ENCODE data around the gene EPHA5. TPM values are rescaled to one million over a fixed set of nuclear protein-coding genes. Genes with fewer than 3 reads are reported as not detected.

Gene EPHA5
- total RNA-seq, 1 experiment from 2014 or later: not detected

GRCh38 chr4:65337371-65337770, 332.9 kb downstream of the EPHA5 start:
- no peaks in the 10 kb centered on the region for H4K20me1 ChIP-seq (ENCODE audit: insufficient read depth)
- no peaks in the 10 kb centered on the region for H3K9me2 ChIP-seq (ENCODE audit: insufficient read depth)
- H2AFZ ChIP-seq (ENCODE audit: low read depth, low read length, poor library complexity, severe bottlenecking): no peak overlapping the region
- DNase-seq (ENCODE audit: low read depth, low spot score) (no peak), ATAC-seq (no peak)
- no peak overlapping the region for H3K4me3 ChIP-seq (replicated peaks in 1 of 2; ENCODE audit: low read depth in 1 of 2, low read length in 2 of 2)
- no TSS peak for BruUV-seq (replicated peaks)
- ChIA-PET POLR2A (no interaction called here), CTCF (no interaction called here), RAD21 (ENCODE audit: low non-redundant PET in 1 of 2, low total read pairs in 2 of 2, uncharacterized antibody in 2 of 2, unreplicated experiment in 2 of 2) (no interaction called here)
- no peaks in the 10 kb centered on the region for H3K4me1 ChIP-seq (ENCODE audit: control insufficient read depth in 1 of 2, insufficient read depth in 2 of 2, low read length in 2 of 2)
- no peaks in the 10 kb centered on the region for H3K36me3 ChIP-seq (ENCODE audit: control insufficient read depth in 1 of 2, insufficient read depth in 2 of 2, low read length in 2 of 2)
- peaks cover 4 to 14% of the 10 kb centered on the region in 2 experiments; a peak in 3 of 4 replicates for H3K9me3 ChIP-seq (ENCODE audit: control insufficient read depth in 1 of 2, insufficient read depth in 1 of 2, low read depth in 1 of 2, low read length in 2 of 2)
- no peaks in the 10 kb centered on the region for H3K27me3 ChIP-seq (ENCODE audit: insufficient read depth, low read length)
- H3K4me2 ChIP-seq (ENCODE audit: low read length): no peak overlapping the region
- H3K27ac ChIP-seq (ENCODE audit: low read depth, low read length): no peak overlapping the region
- H3K79me2 ChIP-seq (ENCODE audit: insufficient read depth, low read length): no peaks in the 10 kb centered on the region
- no peak overlapping the region for H3K9ac ChIP-seq (ENCODE audit: low read length)
- TF ChIP-seq FOSL1 (IDR thresholded peaks at IDR 0.05; ENCODE audit: low read depth) (no peak), SRF (IDR thresholded peaks at IDR 0.05; ENCODE audit: low read depth) (no peak), POLR2AphosphoS5 (IDR thresholded peaks at IDR 0.05; ENCODE audit: low read depth, low read length) (no peak), ZFX (IDR thresholded peaks at IDR 0.05) (no peak), POLR2A (IDR thresholded peaks at IDR 0.05; ENCODE audit: borderline replicate concordance, extremely low read depth, insufficient read depth, insufficient read length) (no peak), SP1 (IDR thresholded peaks at IDR 0.05; ENCODE audit: low read depth) (no peak), SIN3A (IDR thresholded peaks at IDR 0.05; ENCODE audit: low read depth) (no peak), EZH2phosphoT487 (IDR thresholded peaks at IDR 0.05; ENCODE audit: borderline replicate concordance) (no peak), CEBPB (IDR thresholded peaks at IDR 0.05; ENCODE audit: low read depth) (no peak), YY1 (IDR thresholded peaks at IDR 0.05; ENCODE audit: extremely low read depth, insufficient replicate concordance, low read depth, low read length) (no peak), TCF7L2 (IDR thresholded peaks at IDR 0.05; ENCODE audit: borderline replicate concordance, extremely low read depth, insufficient read depth, insufficient read length) (no peak)
- TF ChIP-seq, protein P1, sequence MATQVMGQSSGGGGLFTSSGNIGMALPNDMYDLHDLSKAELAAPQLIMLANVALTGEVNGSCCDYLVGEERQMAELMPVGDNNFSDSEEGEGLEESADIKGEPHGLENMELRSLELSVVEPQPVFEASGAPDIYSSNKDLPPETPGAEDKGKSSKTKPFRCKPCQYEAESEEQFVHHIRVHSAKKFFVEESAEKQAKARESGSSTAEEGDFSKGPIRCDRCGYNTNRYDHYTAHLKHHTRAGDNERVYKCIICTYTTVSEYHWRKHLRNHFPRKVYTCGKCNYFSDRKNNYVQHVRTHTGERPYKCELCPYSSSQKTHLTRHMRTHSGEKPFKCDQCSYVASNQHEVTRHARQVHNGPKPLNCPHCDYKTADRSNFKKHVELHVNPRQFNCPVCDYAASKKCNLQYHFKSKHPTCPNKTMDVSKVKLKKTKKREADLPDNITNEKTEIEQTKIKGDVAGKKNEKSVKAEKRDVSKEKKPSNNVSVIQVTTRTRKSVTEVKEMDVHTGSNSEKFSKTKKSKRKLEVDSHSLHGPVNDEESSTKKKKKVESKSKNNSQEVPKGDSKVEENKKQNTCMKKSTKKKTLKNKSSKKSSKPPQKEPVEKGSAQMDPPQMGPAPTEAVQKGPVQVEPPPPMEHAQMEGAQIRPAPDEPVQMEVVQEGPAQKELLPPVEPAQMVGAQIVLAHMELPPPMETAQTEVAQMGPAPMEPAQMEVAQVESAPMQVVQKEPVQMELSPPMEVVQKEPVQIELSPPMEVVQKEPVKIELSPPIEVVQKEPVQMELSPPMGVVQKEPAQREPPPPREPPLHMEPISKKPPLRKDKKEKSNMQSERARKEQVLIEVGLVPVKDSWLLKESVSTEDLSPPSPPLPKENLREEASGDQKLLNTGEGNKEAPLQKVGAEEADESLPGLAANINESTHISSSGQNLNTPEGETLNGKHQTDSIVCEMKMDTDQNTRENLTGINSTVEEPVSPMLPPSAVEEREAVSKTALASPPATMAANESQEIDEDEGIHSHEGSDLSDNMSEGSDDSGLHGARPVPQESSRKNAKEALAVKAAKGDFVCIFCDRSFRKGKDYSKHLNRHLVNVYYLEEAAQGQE (IDR thresholded peaks at IDR 0.05; ENCODE audit: low read depth): no peak
- intact Hi-C loops (cut with micrococcal nuclease): no loop called here

Data from HCT116 (cell line).